ENCODE measurements around the gene SHC1.

SHC1 gene, protein sequence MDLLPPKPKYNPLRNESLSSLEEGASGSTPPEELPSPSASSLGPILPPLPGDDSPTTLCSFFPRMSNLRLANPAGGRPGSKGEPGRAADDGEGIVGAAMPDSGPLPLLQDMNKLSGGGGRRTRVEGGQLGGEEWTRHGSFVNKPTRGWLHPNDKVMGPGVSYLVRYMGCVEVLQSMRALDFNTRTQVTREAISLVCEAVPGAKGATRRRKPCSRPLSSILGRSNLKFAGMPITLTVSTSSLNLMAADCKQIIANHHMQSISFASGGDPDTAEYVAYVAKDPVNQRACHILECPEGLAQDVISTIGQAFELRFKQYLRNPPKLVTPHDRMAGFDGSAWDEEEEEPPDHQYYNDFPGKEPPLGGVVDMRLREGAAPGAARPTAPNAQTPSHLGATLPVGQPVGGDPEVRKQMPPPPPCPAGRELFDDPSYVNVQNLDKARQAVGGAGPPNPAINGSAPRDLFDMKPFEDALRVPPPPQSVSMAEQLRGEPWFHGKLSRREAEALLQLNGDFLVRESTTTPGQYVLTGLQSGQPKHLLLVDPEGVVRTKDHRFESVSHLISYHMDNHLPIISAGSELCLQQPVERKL

DNA sequence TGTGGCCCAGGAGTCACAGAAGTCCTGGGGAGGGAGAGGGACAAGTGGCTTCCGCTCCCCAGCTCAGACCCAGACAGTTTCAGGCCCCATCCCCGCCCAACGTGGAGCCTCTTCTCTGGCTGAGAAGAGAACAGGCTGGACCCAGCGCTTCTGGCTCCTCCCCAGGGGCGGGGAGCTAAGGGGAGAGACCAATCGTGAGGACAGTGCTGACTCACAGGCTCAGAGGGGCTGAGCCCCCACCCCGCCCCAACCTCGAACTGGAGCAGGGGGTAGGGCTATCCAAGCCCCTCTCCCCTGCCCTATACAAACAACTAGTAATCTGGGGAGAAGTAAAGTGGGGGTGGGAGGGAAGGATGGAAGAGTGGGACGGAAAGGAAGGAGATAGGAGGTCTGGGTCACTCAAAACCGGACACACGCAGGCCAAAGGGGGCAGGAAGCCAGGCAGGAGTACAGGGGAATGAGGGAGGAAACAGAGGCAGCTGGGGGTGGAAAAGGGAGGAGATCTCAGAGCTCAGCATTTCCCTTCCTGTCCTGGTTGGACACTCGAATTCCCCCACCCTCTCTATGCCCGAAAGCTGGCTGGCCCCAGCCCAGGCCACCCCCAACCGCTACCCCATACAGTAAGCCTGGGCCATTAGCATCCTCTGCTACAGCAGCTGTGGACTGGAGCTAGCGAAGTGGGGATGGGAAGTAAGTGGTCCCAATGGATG lies at the start of gene SHC1:
TSS of gene SHC1 (minus strand) at position 117 of the 710 bp plus-strand sequence. CDS start 221 bp downstream, outside the sequence.
- no peak for DNase-seq (ENCODE audit: low read depth in 2 of 2)

DNA sequence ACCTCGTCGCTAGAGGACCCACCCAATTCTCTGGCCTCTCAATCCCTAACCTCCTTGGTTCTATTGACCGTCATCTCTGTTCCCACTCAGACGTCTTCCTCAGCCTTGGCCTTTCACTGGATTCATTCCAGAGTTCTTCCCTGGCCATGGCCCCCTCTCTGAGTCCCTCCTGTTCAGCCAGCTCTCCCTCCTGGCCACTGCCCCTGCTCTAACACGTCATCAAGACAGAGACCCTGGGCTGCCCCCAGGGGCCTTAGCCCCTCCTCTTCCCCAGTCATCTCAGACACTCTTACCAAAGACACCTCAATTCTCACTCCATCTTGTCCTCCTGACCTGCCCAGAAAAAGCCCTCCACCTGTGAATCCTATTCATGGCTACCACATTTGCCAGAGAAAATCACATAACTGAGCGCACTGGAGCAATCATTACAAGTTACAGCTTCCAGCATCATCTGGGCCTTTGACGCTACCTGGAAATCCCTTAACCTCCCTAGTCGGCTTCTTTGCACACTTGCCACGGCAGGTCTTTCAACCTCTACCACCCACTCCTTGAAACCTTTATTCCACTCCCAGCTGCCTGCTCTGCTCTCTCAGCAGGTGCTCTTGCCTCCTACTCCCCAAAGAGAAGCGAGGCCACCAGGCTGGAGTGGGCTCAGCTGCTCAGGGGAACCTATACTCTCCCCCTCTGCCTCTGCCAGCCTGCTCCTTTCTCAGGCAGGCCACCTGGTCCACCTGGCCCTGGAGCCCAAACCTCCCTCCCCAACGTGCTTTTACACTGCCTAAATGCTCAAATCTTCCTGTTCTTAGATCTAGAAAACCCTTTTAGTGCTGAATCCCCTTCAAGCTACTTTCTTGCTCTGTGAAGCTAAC lies 49.1 kb upstream of the SHC1 start:
- DNase-seq (ENCODE audit: low read depth in 2 of 2), result no peak

- no peak for DNase-seq (ENCODE audit: low read depth in 2 of 2)
Measured at GRCh38 chr1:155018617-155019348, 48.2 kb upstream of the SHC1 start.

- no peak for DNase-seq (ENCODE audit: low read depth in 2 of 2)
Measured at GRCh38 chr1:155017946-155018316, 47.4 kb upstream of the SHC1 start.

GRCh38 chr1:155017041-155017945 lies 46.7 kb upstream of the SHC1 start:
- peak; percentile 85 to 87 for DNase-seq (ENCODE audit: low read depth in 2 of 2)

- no peak for DNase-seq (ENCODE audit: low read depth in 2 of 2)
Measured at GRCh38 chr1:155016231-155016831, 45.8 kb upstream of the SHC1 start.

- DNase-seq (ENCODE audit: low read depth in 2 of 2), result no peak
Measured at GRCh38 chr1:155015527-155016230, 45.1 kb upstream of the SHC1 start.

- DNase-seq (ENCODE audit: low read depth in 2 of 2), result no peak
Measured at GRCh38 chr1:155014709-155015508, 44.4 kb upstream of the SHC1 start.

DNA sequence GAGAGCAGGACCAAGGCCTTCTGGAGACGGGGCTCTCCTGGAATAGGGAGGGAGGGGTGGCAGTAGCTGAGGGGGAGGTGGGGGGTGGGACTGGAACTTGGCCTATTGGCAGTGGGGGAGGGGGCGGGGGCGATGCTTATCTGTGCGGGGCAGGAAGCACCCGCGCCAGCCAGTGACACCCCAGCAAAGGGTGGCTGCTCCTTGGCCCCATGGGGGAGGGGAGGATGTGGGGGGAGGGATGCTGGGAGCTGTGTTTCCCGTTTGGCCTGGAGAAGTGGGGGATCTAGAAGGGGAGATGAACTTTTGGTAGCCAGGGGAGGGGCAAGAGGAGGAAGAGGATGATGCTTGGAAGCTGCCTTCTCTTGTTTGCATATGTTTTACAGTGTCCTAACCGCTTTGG lies 43.1 kb upstream of the SHC1 start:
- no peak for DNase-seq (ENCODE audit: low read depth in 2 of 2)

GRCh38 chr1:155012776-155013602 lies 42.4 kb upstream of the SHC1 start:
- DNase-seq (ENCODE audit: low read depth in 2 of 2), result no peak

DNA sequence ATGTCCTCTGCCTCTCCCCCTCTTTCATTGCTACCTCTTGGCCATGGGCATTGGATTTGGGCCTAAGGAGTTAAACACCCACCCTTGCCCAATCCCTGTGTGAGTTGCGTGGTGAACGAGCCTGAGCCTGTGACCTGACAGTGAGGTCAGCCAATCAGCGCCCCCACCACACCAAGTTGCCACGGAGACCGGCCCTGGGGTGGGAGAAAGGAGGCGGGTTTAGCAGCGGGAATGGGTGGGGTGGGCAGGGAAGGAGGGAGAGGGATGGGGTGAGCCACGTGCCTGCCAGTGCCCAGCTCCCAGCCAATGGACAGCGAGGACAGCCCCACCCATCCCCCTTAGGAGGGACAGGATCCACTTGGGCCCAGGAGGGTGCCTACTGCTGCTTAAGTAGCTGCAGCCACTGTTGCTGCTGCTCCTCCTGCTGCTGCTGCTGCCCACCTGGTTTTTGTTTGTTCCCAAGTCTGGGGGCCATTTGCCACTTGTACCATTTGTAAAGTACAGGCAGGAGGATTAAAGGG lies 41.5 kb upstream of the SHC1 start:
- DNase-seq (ENCODE audit: low read depth in 2 of 2), result no peak

GRCh38 chr1:155011437-155012025 lies 41.0 kb upstream of the SHC1 start:
- DNase-seq (ENCODE audit: low read depth in 2 of 2), result no peak

GRCh38 chr1:155011004-155011416 lies 40.5 kb upstream of the SHC1 start:
- DNase-seq (ENCODE audit: low read depth in 2 of 2), result no peak

- no peak for DNase-seq (ENCODE audit: low read depth in 2 of 2)
Measured at GRCh38 chr1:155010211-155010918, 39.8 kb upstream of the SHC1 start.

- no peak for DNase-seq (ENCODE audit: low read depth in 2 of 2)
Measured at GRCh38 chr1:155009742-155010141, 39.2 kb upstream of the SHC1 start.

DNA sequence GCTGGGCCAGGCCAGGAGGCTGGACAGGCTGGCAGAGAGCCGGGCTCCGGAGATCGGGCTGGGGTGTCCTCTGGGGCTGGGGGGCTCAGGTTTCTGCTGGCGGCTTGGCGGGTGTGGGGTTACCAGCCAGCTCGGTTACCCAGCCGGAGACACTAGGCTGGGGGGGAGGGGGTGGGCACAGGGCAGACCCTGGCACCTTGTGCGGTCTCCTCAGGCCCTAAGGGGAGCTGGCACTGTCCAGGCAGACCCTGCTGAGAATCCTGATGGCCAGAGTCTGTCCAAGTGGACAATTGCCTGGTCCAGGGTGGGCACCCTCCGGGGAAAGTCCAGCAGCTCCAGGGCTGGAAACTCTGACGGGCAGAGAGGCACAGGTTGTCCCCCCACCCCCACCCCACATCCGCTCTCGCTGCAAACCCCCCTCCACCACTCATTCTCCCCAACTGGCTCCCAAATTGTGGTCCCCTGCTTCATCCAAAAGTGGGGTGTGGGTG lies 38.7 kb upstream of the SHC1 start:
- no peak for DNase-seq (ENCODE audit: low read depth in 2 of 2)

All from stimulated activated CD8-positive, alpha-beta memory T cell treated with anti-CD3 and anti-CD28 coated beads, Interleukin-15, amount 100 ng/mL, for 4 hours (primary cell).